PC-9 (cell line): ENCODE measurements around the gene ST13.

ENCODE experiments used
- CTCF ChIP-seq: fragments of 200-600 bp; sonication (generic); conservative IDR thresholded peaks from 2 replicates; pipeline ENCODE4 v1.6.1; 2017; ENCODE audit warnings: mixed run types, antibody characterized with exemption, mild to moderate bottlenecking, moderate library complexity
- EZH2 ChIP-seq: fragments of 200-600 bp; sonication (generic); IDR thresholded peaks from 2 replicates; pipeline ENCODE4 v1.8.0; 2017; ENCODE audit warnings: antibody characterized with exemption, low read depth

GRCh38 chr22:40823426-40823825 lies 33.0 kb downstream of the ST13 start:
- TF ChIP-seq CTCF = no peak
- TF ChIP-seq EZH2 = no peak
